ENCODE results near the gene BOK. TPM values are rescaled to one million over a fixed set of nuclear protein-coding genes. Genes with fewer than 3 reads are reported as not detected.

BOK gene
- total and polyA plus RNA-seq, 2 of the 4 experiments (the other 2 are of a cell fraction) = 13.3 to 34.4 TPM

DNA sequence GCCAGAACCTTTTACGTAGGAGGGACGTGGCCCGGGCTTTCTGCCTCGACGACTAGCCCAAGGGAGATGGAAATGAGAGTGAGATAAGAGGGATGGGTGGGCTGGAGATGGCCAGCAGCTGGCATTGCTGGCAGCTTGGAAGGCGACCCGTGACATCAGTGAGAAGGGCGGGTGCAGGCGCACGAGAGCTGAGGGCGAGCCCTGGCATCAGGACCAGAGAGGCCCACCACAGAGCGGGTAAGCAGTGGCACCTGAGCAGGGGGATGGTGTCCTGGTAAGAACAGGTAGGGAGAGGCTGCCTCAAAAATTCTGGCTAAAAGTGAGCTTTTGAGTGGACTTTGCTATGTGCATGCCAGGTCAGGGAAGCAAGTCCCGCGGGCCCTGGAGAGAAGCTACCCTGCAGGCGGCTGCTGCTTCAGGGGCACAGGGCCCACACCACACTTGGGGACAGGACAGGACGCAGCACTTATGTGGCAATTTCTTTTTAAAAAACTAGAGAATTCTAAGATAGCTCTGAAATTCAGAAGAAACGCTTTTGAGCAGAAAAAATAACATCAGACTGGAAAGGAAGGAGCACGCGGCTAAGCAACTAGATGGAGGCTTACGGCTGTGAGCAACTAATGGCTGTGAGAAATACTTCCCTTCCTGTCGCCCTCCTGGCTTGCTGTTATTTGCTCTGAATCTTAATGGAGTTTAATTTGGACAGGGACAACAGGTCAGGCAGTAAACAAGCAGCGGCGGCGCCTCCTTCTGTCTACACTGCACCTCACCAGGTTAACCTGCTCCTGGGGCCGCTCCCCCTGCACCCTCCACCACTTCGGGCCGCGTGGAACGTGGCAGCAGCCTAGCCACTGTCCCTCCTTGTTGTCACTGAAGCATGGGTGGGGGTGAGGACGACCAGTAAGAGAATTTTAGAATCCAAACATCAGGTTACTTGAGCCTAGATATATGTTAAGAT lies 57.9 kb downstream of the BOK start:
- Histone ChIP-seq H3K56ac (ENCODE audit: extremely low read depth, insufficient read depth, low read length) (no peak overlapping the region), H3K4ac (ENCODE audit: low read depth, low read length) (no peak overlapping the region), H3K4me3 (ENCODE audit: insufficient read depth, low read depth, low read length) (no peak overlapping the region), H4K91ac (ENCODE audit: insufficient read depth, low read depth, low read length) (no peak overlapping the region), H3K36me3 (ENCODE audit: control insufficient read depth, insufficient read depth, low read length) (peaks cover 11% of the 10 kb centered on the region), H3K18ac (ENCODE audit: low read depth, low read length) (no peak overlapping the region), H2AFZ (replicated peaks; ENCODE audit: low read length, poor library complexity) (no peak overlapping the region), H3K4me1 (ENCODE audit: control insufficient read depth, insufficient read depth, low read length) (peaks cover 8% of the 10 kb centered on the region), H3K14ac (replicated peaks; ENCODE audit: low read depth, low read length) (no peak overlapping the region), H2BK20ac (ENCODE audit: low read depth, low read length) (no peak overlapping the region), H4K8ac (ENCODE audit: low read depth in 2 of 2, low read length in 2 of 2) (no peak overlapping the region), H3K79me1 (ENCODE audit: low read depth in 1 of 2, low read length in 2 of 2) (peaks cover 41 to 81% of the 10 kb centered on the region in 2 experiments), H3K9ac (ENCODE audit: low read depth, low read length) (no peak overlapping the region), H2AK5ac (ENCODE audit: low read depth, low read length) (no peak overlapping the region), H3K27me3 (ENCODE audit: control insufficient read depth, insufficient read depth, low read length) (no peaks in the 10 kb centered on the region), H3K9me1 (ENCODE audit: insufficient read depth, low read length) (peaks cover 19% of the 10 kb centered on the region), H2BK120ac (ENCODE audit: low read depth, low read length) (no peak overlapping the region), H3K23ac (ENCODE audit: low read depth, low read length) (no peak overlapping the region), H4K5ac (ENCODE audit: low read depth, low read length) (no peak overlapping the region), H3K4me2 (ENCODE audit: low read depth, low read length) (no peak overlapping the region), H2BK15ac (ENCODE audit: low read depth, low read length) (no peak overlapping the region), H3K9me3 (ENCODE audit: control insufficient read depth, insufficient read depth, low read length) (no peaks in the 10 kb centered on the region), H4K20me1 (ENCODE audit: insufficient read depth, low read length) (peaks cover 55% of the 10 kb centered on the region), H2BK5ac (ENCODE audit: low read depth, low read length, poor library complexity, severe bottlenecking) (no peak overlapping the region), H3K27ac (ENCODE audit: insufficient read depth, low read length) (no peak overlapping the region), H2AK9ac (replicated peaks; ENCODE audit: low read depth, low read length, poor library complexity) (no peak overlapping the region)
- intact Hi-C loops (cut with micrococcal nuclease) (no loop called here), dilution Hi-C loops (cut with HindIII; ENCODE audit: low sequenced_read_pairs, unreplicated experiment) (no loop called here), in situ Hi-C loops (cut with MboI; ENCODE audit: low sequenced_read_pairs) (no loop called here)
- ATAC-seq (ENCODE audit: low read depth) = no peak
- DNase-seq = no peak
- POLR2A ChIA-PET (ENCODE audit: unreplicated experiment) = no interaction called here
- 95% methylated on average over 3 of the region's 30 CpGs; no CpG with 5 or more reads in 1 of the 2 experiments for WGBS, 2 experiments (ENCODE audit: extremely low coverage in 2 of 2, insufficient read length in 1 of 2)
- CTCF ChIA-PET = no interaction called here
- no peak for TF ChIP-seq MXI1 (IDR thresholded peaks at IDR 0.05; ENCODE audit: borderline replicate concordance, low read depth, low read length)
- BruUV-seq (replicated peaks) = no TSS peak
